ENCODE data around the gene ABCA12. TPM values are rescaled to one million over a fixed set of nuclear protein-coding genes. Genes with fewer than 3 reads are reported as not detected.

The ABCA12 gene
- total RNA-seq, 1 donor from 2014 or later: 7.1 TPM

GRCh38 chr2:215137741-215138340 lies 585 bp downstream of the ABCA12 start:
- Histone ChIP-seq H3K36me3 (ENCODE audit: control insufficient read depth, insufficient read depth, low read length) (no peaks in the 10 kb centered on the region), H3K4me3 (ENCODE audit: low read depth, low read length) (peak overlapping the region; percentile 39), H3K27me3 (ENCODE audit: control insufficient read depth, insufficient read depth, low read length) (no peaks in the 10 kb centered on the region)
- TF ChIP-seq CTCF (IDR thresholded peaks at IDR 0.05; ENCODE audit: insufficient read depth, low read length, severe bottlenecking): no peak
- DNase-seq (ENCODE audit: low read depth) (peak; percentile 95), FAIRE-seq (no peak)

GRCh38 chr2:215137329-215137686 lies 1.1 kb downstream of the ABCA12 start:
- no peaks in the 10 kb centered on the region for H3K27me3 ChIP-seq (ENCODE audit: control insufficient read depth, insufficient read depth, low read length)
- DNase-seq (ENCODE audit: low read depth) (no peak), FAIRE-seq (no peak)
- H3K4me3 ChIP-seq (ENCODE audit: low read depth, low read length): peak overlapping the region; percentile 39
- no peaks in the 10 kb centered on the region for H3K36me3 ChIP-seq (ENCODE audit: control insufficient read depth, insufficient read depth, low read length)
- TF ChIP-seq CTCF (IDR thresholded peaks at IDR 0.05; ENCODE audit: insufficient read depth, low read length, severe bottlenecking): no peak

GRCh38 chr2:215136669-215137328 lies 1.6 kb downstream of the ABCA12 start:
- no peaks in the 10 kb centered on the region for H3K27me3 ChIP-seq (ENCODE audit: control insufficient read depth, insufficient read depth, low read length)
- H3K4me3 ChIP-seq (ENCODE audit: low read depth, low read length): peak overlapping the region; percentile 39
- peak; percentile 97 for DNase-seq (ENCODE audit: low read depth)
- FAIRE-seq: peak; percentile 36
- H3K36me3 ChIP-seq (ENCODE audit: control insufficient read depth, insufficient read depth, low read length): no peaks in the 10 kb centered on the region
- no peak for TF ChIP-seq CTCF (IDR thresholded peaks at IDR 0.05; ENCODE audit: insufficient read depth, low read length, severe bottlenecking)

GRCh38 chr2:215120401-215120800 lies 18.0 kb downstream of the ABCA12 start:
- H3K36me3 ChIP-seq (ENCODE audit: control insufficient read depth, insufficient read depth, low read length): no peaks in the 10 kb centered on the region
- DNase-seq (ENCODE audit: low read depth) (no peak), FAIRE-seq (no peak)
- TF ChIP-seq CTCF (IDR thresholded peaks at IDR 0.05; ENCODE audit: insufficient read depth, low read length, severe bottlenecking): no peak
- H3K4me3 ChIP-seq (ENCODE audit: low read depth, low read length): no peak overlapping the region
- H3K27me3 ChIP-seq (ENCODE audit: control insufficient read depth, insufficient read depth, low read length): no peaks in the 10 kb centered on the region

- no peak for FAIRE-seq
- H3K27me3 ChIP-seq (ENCODE audit: control insufficient read depth, insufficient read depth, low read length): no peaks in the 10 kb centered on the region
- no peaks in the 10 kb centered on the region for H3K36me3 ChIP-seq (ENCODE audit: control insufficient read depth, insufficient read depth, low read length)
- H3K4me3 ChIP-seq (ENCODE audit: low read depth, low read length): no peak overlapping the region
- no peak for DNase-seq (ENCODE audit: low read depth)
- no peak for TF ChIP-seq CTCF (IDR thresholded peaks at IDR 0.05; ENCODE audit: insufficient read depth, low read length, severe bottlenecking)
Measured at GRCh38 chr2:215119847-215120246, 18.6 kb downstream of the ABCA12 start.

- H3K4me3 ChIP-seq (ENCODE audit: low read depth, low read length): no peak overlapping the region
- DNase-seq (ENCODE audit: low read depth) (no peak), FAIRE-seq (no peak)
- H3K36me3 ChIP-seq (ENCODE audit: control insufficient read depth, insufficient read depth, low read length): no peaks in the 10 kb centered on the region
- no peaks in the 10 kb centered on the region for H3K27me3 ChIP-seq (ENCODE audit: control insufficient read depth, insufficient read depth, low read length)
- TF ChIP-seq CTCF (IDR thresholded peaks at IDR 0.05; ENCODE audit: insufficient read depth, low read length, severe bottlenecking): no peak
Measured at GRCh38 chr2:215110918-215111317, 27.5 kb downstream of the ABCA12 start.
